GM18508 (cell line): ENCODE measurements around the gene PRKN.

Experiments
- ATAC-seq: cut with Tn5 transposase; IDR thresholded peaks from one replicate; pipeline ENCODE4 v1.9.1; 2021; ENCODE audit warnings: moderate number of reproducible peaks; ENCODE audit not compliant: insufficient read depth, unreplicated experiment

The PRKN gene

GRCh38 chr6:161732594-161732993, 995.0 kb downstream of the PRKN start:
- no peak for ATAC-seq

- no peak for ATAC-seq
Observed at GRCh38 chr6:161727083-161727833, 1000.3 kb downstream of the PRKN start.

- ATAC-seq: no peak
Observed at GRCh38 chr6:161722394-161722793, 1005.2 kb downstream of the PRKN start.

- no peak for ATAC-seq
Observed at GRCh38 chr6:161721511-161721910, 1006.1 kb downstream of the PRKN start.

- ATAC-seq: no peak
Observed at GRCh38 chr6:161716176-161716575, 1011.4 kb downstream of the PRKN start.

GRCh38 chr6:161711938-161712337, 1015.6 kb downstream of the PRKN start:
- ATAC-seq: no peak

GRCh38 chr6:161711515-161711914, 1016.1 kb downstream of the PRKN start:
- no peak for ATAC-seq

GRCh38 chr6:161710698-161711097, 1016.9 kb downstream of the PRKN start:
- ATAC-seq: no peak

GRCh38 chr6:161701056-161701455, 1026.5 kb downstream of the PRKN start:
- ATAC-seq: no peak

GRCh38 chr6:161696801-161697200, 1030.8 kb downstream of the PRKN start:
- ATAC-seq: no peak

GRCh38 chr6:161694995-161695394, 1032.6 kb downstream of the PRKN start:
- ATAC-seq: no peak

GRCh38 chr6:161686655-161687054, 1040.9 kb downstream of the PRKN start:
- ATAC-seq: no peak

GRCh38 chr6:161684731-161685475, 1042.7 kb downstream of the PRKN start:
- ATAC-seq: no peak

GRCh38 chr6:161683400-161683799, 1044.2 kb downstream of the PRKN start:
- ATAC-seq: no peak

- no peak for ATAC-seq
Observed at GRCh38 chr6:161682982-161683381, 1044.6 kb downstream of the PRKN start.

GRCh38 chr6:161679980-161680538, 1047.5 kb downstream of the PRKN start:
- no peak for ATAC-seq

- ATAC-seq: no peak
Observed at GRCh38 chr6:161677188-161677587, 1050.4 kb downstream of the PRKN start.

GRCh38 chr6:161676586-161676985, 1051.0 kb downstream of the PRKN start:
- peak; percentile 82 for ATAC-seq

- no peak for ATAC-seq
Observed at GRCh38 chr6:161674930-161675682, 1052.5 kb downstream of the PRKN start.

GRCh38 chr6:161673026-161673425, 1054.5 kb downstream of the PRKN start:
- no peak for ATAC-seq

GRCh38 chr6:161671117-161671516, 1056.4 kb downstream of the PRKN start:
- no peak for ATAC-seq
